Mesodermal cell (in vitro differentiated cells): ENCODE results near the gene CCDC124.
A peak's percentile ranks its signal among the peaks of the same experiment; 100 is the strongest.

Experiments
- H3K27ac ChIP-seq: 2 replicates; pipeline ENCODE4 v1.7.0; 2013; ENCODE audit warnings: mild to moderate bottlenecking, low read depth, low read length, moderate library complexity; ENCODE audit not compliant: severe bottlenecking
- H3K36me3 ChIP-seq: 2 replicates; pipeline ENCODE4 v1.7.1; 2013; ENCODE audit warnings: mild to moderate bottlenecking, low read length, moderate library complexity; ENCODE audit not compliant: control insufficient read depth, insufficient read depth
- H3K4me1 ChIP-seq: one replicate; pipeline ENCODE4 v1.7.1; 2013; ENCODE audit warnings: mild to moderate bottlenecking, low read length; ENCODE audit not compliant: insufficient read depth, control insufficient read depth, poor library complexity, severe bottlenecking
- H3K4me3 ChIP-seq: 2 replicates; pipeline ENCODE4 v1.7.0; 2013; ENCODE audit warnings: low read length, control low read depth, mild to moderate bottlenecking; ENCODE audit not compliant: insufficient read depth, poor library complexity, severe bottlenecking; ENCODE audit errors: extremely low read depth
- H3K9me3 ChIP-seq: 2 replicates; pipeline ENCODE4 v1.7.1; 2013; ENCODE audit warnings: mild to moderate bottlenecking, low read length, moderate library complexity; ENCODE audit not compliant: control insufficient read depth
- WGBS, 2 experiments: methylation state at CpG; one replicate each; pipeline ENCODE4 v1.1.5; 2013; ENCODE audit warnings: missing lambda C conversion rate in 2 of 2; ENCODE audit not compliant: insufficient coverage in 2 of 2; 5-methylcytosine and 5-hydroxymethylcytosine counted together

CCDC124 gene

GRCh38 chr19:17937371-17937900 lies 4.6 kb downstream of the CCDC124 start:
- H3K27ac ChIP-seq = no peak overlapping the region
- no peak overlapping the region for H3K4me3 ChIP-seq
- 84 to 98% methylated on average over 4 to 9 of the region's 9 CpGs for WGBS, 2 experiments
- no peaks in the 10 kb centered on the region for H3K9me3 ChIP-seq
- peaks cover 14% of the 10 kb centered on the region for H3K36me3 ChIP-seq
- H3K4me1 ChIP-seq = no peaks in the 10 kb centered on the region

- no peaks in the 10 kb centered on the region for H3K9me3 ChIP-seq
- 54 to 61% methylated on average over 5 to 7 of the region's 7 CpGs for WGBS, 2 experiments
- no peak overlapping the region for H3K27ac ChIP-seq
- no peak overlapping the region for H3K4me3 ChIP-seq
- peaks cover 19% of the 10 kb centered on the region for H3K36me3 ChIP-seq
- H3K4me1 ChIP-seq = no peaks in the 10 kb centered on the region
Observed at GRCh38 chr19:17938092-17938845, 5.5 kb downstream of the CCDC124 start.

GRCh38 chr19:17942181-17942580 lies 9.4 kb downstream of the CCDC124 start:
- Histone ChIP-seq H3K4me3 (no peak overlapping the region), H3K4me1 (peaks cover under 1% of the 10 kb centered on the region), H3K36me3 (peaks cover 22% of the 10 kb centered on the region), H3K27ac (no peak overlapping the region), H3K9me3 (no peaks in the 10 kb centered on the region)
- 86 to 92% methylated on average over 16 to 17 of the region's 17 CpGs for WGBS, 2 experiments

- Histone ChIP-seq H3K4me3 (no peak overlapping the region), H3K4me1 (peaks cover 4% of the 10 kb centered on the region), H3K9me3 (no peaks in the 10 kb centered on the region), H3K36me3 (peaks cover 22% of the 10 kb centered on the region), H3K27ac (no peak overlapping the region)
- 96% methylated on average over 26 to 38 of the region's 41 CpGs for WGBS, 2 experiments
Observed at GRCh38 chr19:17942582-17943273, 9.9 kb downstream of the CCDC124 start.

GRCh38 chr19:17943274-17944221 lies 10.7 kb downstream of the CCDC124 start:
- WGBS, 2 experiments = 87 to 94% methylated on average over 36 to 47 of the region's 57 CpGs
- no peaks in the 10 kb centered on the region for H3K9me3 ChIP-seq
- no peak overlapping the region for H3K27ac ChIP-seq

GRCh38 chr19:17944301-17944700 lies 11.5 kb downstream of the CCDC124 start:
- Histone ChIP-seq H3K27ac (no peak overlapping the region), H3K4me3 (no peak overlapping the region), H3K9me3 (no peaks in the 10 kb centered on the region), H3K4me1 (peaks cover 4% of the 10 kb centered on the region), H3K36me3 (peaks cover 22% of the 10 kb centered on the region)
- 96 to 98% methylated on average over 4 of the region's 4 CpGs for WGBS, 2 experiments

More at GRCh38 chr19:17943274-17944221, 10.7 kb downstream of the CCDC124 start:
- Histone ChIP-seq H3K36me3 (peaks cover 22% of the 10 kb centered on the region), H3K4me1 (peaks cover 4% of the 10 kb centered on the region), H3K4me3 (no peak overlapping the region)

- no peaks in the 10 kb centered on the region for H3K9me3 ChIP-seq
- peak overlapping the region; percentile 29 for H3K4me3 ChIP-seq
- WGBS, 2 experiments = 20 to 28% methylated on average over 24 to 25 of the region's 29 CpGs
- H3K36me3 ChIP-seq = peaks cover 16% of the 10 kb centered on the region
- peaks cover 28% of the 10 kb centered on the region for H3K4me1 ChIP-seq
- H3K27ac ChIP-seq = no peak overlapping the region
Observed at GRCh38 chr19:17946965-17947784, 14.4 kb downstream of the CCDC124 start.

- peaks cover 33% of the 10 kb centered on the region for H3K4me1 ChIP-seq
- peak overlapping the region; percentile 44 for H3K4me3 ChIP-seq
- H3K9me3 ChIP-seq = no peaks in the 10 kb centered on the region
- 0% methylated on average over 17 to 49 of the region's 92 CpGs for WGBS, 2 experiments
- no peak overlapping the region for H3K27ac ChIP-seq
- peaks cover 9% of the 10 kb centered on the region for H3K36me3 ChIP-seq
Observed at GRCh38 chr19:17947815-17948513, 15.1 kb downstream of the CCDC124 start.

GRCh38 chr19:17948514-17948900 lies 15.7 kb downstream of the CCDC124 start:
- WGBS, 2 experiments = 0 to 2% methylated on average over 8 to 12 of the region's 16 CpGs
- Histone ChIP-seq H3K27ac (no peak overlapping the region), H3K9me3 (no peaks in the 10 kb centered on the region), H3K4me3 (peak overlapping the region; percentile 44), H3K4me1 (peaks cover 33% of the 10 kb centered on the region), H3K36me3 (peaks cover 7% of the 10 kb centered on the region)
